Hepatic stellate cell (primary cell): ENCODE data around the gene RHOXF1.
"Not testable (repeated sequence)": the region's sequence is repeated elsewhere in the genome, so short reads cannot be mapped to it uniquely, and the experiment has no call there.

Source experiments
- DNase-seq: peaks from one replicate; pipeline ENCODE4 v3.0.0; 2011; ENCODE audit warnings: low spot score

The RHOXF1 gene

DNA sequence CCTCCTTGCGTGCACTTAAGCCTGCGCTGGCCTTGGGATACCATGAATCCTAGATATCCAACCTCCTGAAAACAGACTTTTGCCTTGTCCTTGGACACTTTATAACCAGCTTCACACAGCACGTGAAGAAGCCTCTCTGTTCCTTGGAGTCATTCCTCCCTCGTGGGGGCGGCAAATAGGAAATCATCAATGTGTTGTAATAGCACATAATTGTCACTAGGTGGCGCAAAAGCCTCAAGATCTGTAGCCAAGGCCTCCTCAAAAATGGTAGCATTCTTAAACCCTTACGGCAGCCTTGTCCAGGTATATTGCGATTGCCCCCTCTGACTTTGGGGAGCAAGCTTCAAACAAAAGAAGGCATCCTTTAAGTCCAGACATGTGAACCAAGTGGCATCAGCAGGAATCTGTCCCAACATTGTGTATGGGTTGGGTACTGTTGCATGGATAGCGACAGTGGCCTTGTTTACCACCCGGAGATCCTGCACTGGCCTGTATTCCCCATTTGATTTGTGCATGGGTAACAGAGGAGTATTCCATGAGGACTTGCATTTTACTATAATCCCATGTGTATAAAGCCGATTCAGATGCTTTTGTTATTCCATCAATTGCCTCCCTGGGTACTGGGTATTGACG, 30.0 kb downstream of the RHOXF1 start:
- not testable (repeated sequence) for DNase-seq

GRCh38 chrX:120077590-120077989, 38.1 kb downstream of the RHOXF1 start, which contains the start of gene RHOXF2B:
RHOXF2B (minus strand) TSS chrX:120077690; CDS start chrX:120077552, 138 bp downstream.
- DNase-seq, result not testable (repeated sequence)

- DNase-seq, result not testable (repeated sequence)
Measured at GRCh38 chrX:120066169-120066568, 49.5 kb downstream of the RHOXF1 start.
